Smooth muscle cell (in vitro differentiated cells): ENCODE data around the gene LMF1. TPM values are rescaled to one million over a fixed set of nuclear protein-coding genes. Genes with fewer than 3 reads are reported as not detected.

Experiments used
- DNase-seq: peaks from one replicate; lab custom pipeline; 2025; ENCODE audit not compliant: unreplicated experiment; lab: John Stamatoyannopoulos, UW
- H2AFZ ChIP-seq: fragments of 200-600 bp; sonication (generic); 2 replicates; pipeline ENCODE4 v1.6.0; 2016; ENCODE audit warnings: antibody characterized with exemption, low read depth, mild to moderate bottlenecking
- H3F3A ChIP-seq: fragments of 200-600 bp; sonication (generic); 2 replicates; pipeline ENCODE4 v1.6.0; 2017; ENCODE audit warnings: antibody characterized with exemption, low read depth
- H3K27ac ChIP-seq: fragments of 200-600 bp; sonication (generic); 2 replicates; pipeline ENCODE4 v1.5.1; 2016; ENCODE audit warnings: low read depth, mild to moderate bottlenecking
- H3K27me3 ChIP-seq: fragments of 200-600 bp; sonication (generic); 2 replicates; pipeline ENCODE4 v1.6.1; 2016; ENCODE audit warnings: low read depth, mild to moderate bottlenecking
- H3K36me3 ChIP-seq: fragments of 200-600 bp; sonication (generic); 2 replicates; pipeline ENCODE4 v1.5.1; 2016; ENCODE audit warnings: low read depth
- H3K4me1 ChIP-seq: fragments of 200-600 bp; sonication (generic); 2 replicates; pipeline ENCODE4 v1.5.1; 2016; ENCODE audit warnings: low read depth
- H3K4me2 ChIP-seq: fragments of 200-600 bp; sonication (generic); 2 replicates; pipeline ENCODE4 v1.6.0; 2016; ENCODE audit warnings: mild to moderate bottlenecking
- H3K4me3 ChIP-seq: fragments of 200-600 bp; sonication (generic); 2 replicates; pipeline ENCODE4 v1.5.1; 2016; ENCODE audit warnings: mild to moderate bottlenecking
- H3K79me2 ChIP-seq: fragments of 200-600 bp; sonication (generic); 2 replicates; pipeline ENCODE4 v1.6.0; 2016; ENCODE audit warnings: low read depth, mild to moderate bottlenecking
- H3K9ac ChIP-seq: fragments of 200-600 bp; sonication (generic); 2 replicates; pipeline ENCODE4 v1.6.0; 2016; ENCODE audit warnings: low read depth
- H3K9me3 ChIP-seq: fragments of 200-600 bp; sonication (generic); replicated peaks from 2 replicates; pipeline ENCODE4 v1.5.1; 2016; ENCODE audit warnings: low read depth
- H4K20me1 ChIP-seq: fragments of 200-600 bp; sonication (generic); 2 replicates; pipeline ENCODE4 v1.6.0; 2016; ENCODE audit warnings: low read depth
- CTCF ChIP-seq: fragments of 200-600 bp; sonication (generic); IDR thresholded peaks from 2 replicates; pipeline ENCODE4 v1.5.1; 2017; ENCODE audit warnings: borderline replicate concordance, mild to moderate bottlenecking, antibody characterized with exemption; ENCODE audit not compliant: insufficient read depth, poor library complexity, severe bottlenecking
- WGBS: methylation state at CpG from one replicate; pipeline ENCODE4 v1.1.7; 2016; ENCODE audit warnings: low lambda C conversion rate; 5-methylcytosine and 5-hydroxymethylcytosine counted together
- polyA plus RNA-seq: library from polyadenylated mRNA; unstranded; fragments of >200 nt; fragmentation: Nextera tagmentation; extraction: Ambion mirVana; gene quantifications from 2 replicates; pipeline ENCODE4 v1.2.1, GENCODE V29; 2016
- total RNA-seq: library from RNA; depleted of rRNA; stranded (reverse); fragments of >200 nt; gene quantifications from 2 replicates; pipeline ENCODE4 v1.2.3, GENCODE V29; 2014

The LMF1 gene
- total and polyA plus RNA-seq, 2 experiments from 2014 or later: 25.3 to 29.8 TPM

- no peak for TF ChIP-seq CTCF
- Histone ChIP-seq H4K20me1 (no peaks in the 10 kb centered on the region), H3F3A (no peaks in the 10 kb centered on the region), H3K27ac (no peak overlapping the region), H3K4me2 (no peak overlapping the region), H2AFZ (no peak overlapping the region), H3K9me3 (peaks cover 6% of the 10 kb centered on the region), H3K4me1 (no peaks in the 10 kb centered on the region), H3K27me3 (no peaks in the 10 kb centered on the region), H3K79me2 (no peaks in the 10 kb centered on the region), H3K9ac (no peak overlapping the region), H3K36me3 (no peaks in the 10 kb centered on the region), H3K4me3 (no peak overlapping the region)
- 78% methylated on average over 4 of the region's 4 CpGs for WGBS
- DNase-seq: no peak
These were observed 134.6 kb downstream of the LMF1 start for GRCh38 chr16:836221-836620.

- Histone ChIP-seq H3K36me3 (no peaks in the 10 kb centered on the region), H3K4me3 (no peak overlapping the region), H3K79me2 (no peaks in the 10 kb centered on the region), H3F3A (no peaks in the 10 kb centered on the region), H3K27me3 (no peaks in the 10 kb centered on the region), H3K9ac (no peak overlapping the region), H3K4me1 (no peaks in the 10 kb centered on the region), H2AFZ (no peak overlapping the region), H3K9me3 (peaks cover 6% of the 10 kb centered on the region), H3K4me2 (no peak overlapping the region), H4K20me1 (no peaks in the 10 kb centered on the region), H3K27ac (no peak overlapping the region)
- WGBS: 98% methylated on average over 7 of the region's 10 CpGs
- DNase-seq: no peak
- TF ChIP-seq CTCF: no peak
These were observed 135.4 kb downstream of the LMF1 start for GRCh38 chr16:835373-835772.

- no peak for DNase-seq
- no peak for TF ChIP-seq CTCF
- no peaks in the 10 kb centered on the region for H3K27me3 ChIP-seq
- no peak overlapping the region for H3K4me2 ChIP-seq
- no peak overlapping the region for H3K4me3 ChIP-seq
- no peak overlapping the region for H3K27ac ChIP-seq
- no peaks in the 10 kb centered on the region for H4K20me1 ChIP-seq
- 86% methylated on average over 13 of the region's 14 CpGs for WGBS
- no peak overlapping the region for H2AFZ ChIP-seq
- no peaks in the 10 kb centered on the region for H3F3A ChIP-seq
- H3K9me3 ChIP-seq: peaks cover 6% of the 10 kb centered on the region
- no peaks in the 10 kb centered on the region for H3K4me1 ChIP-seq
- H3K36me3 ChIP-seq: no peaks in the 10 kb centered on the region
- no peak overlapping the region for H3K9ac ChIP-seq
- H3K79me2 ChIP-seq: no peaks in the 10 kb centered on the region
These were observed 137.4 kb downstream of the LMF1 start for GRCh38 chr16:833411-833810.

- TF ChIP-seq CTCF: no peak
- no peak for DNase-seq
- no peak overlapping the region for H2AFZ ChIP-seq
These were observed 138.0 kb downstream of the LMF1 start for GRCh38 chr16:832652-833336.

More at GRCh38 chr16:832652-833336, 138.0 kb downstream of the LMF1 start:
- Histone ChIP-seq H3K4me2 (no peak overlapping the region), H3K9me3 (peaks cover 6% of the 10 kb centered on the region), H3K4me3 (no peak overlapping the region), H3K79me2 (no peaks in the 10 kb centered on the region), H3K27me3 (no peaks in the 10 kb centered on the region), H4K20me1 (no peaks in the 10 kb centered on the region), H3K4me1 (no peaks in the 10 kb centered on the region), H3F3A (no peaks in the 10 kb centered on the region), H3K36me3 (no peaks in the 10 kb centered on the region), H3K27ac (no peak overlapping the region), H3K9ac (no peak overlapping the region)
- WGBS: 92% methylated on average over 28 of the region's 35 CpGs
